ENCODE results near the gene COL11A2.
"Not testable (repeated sequence)": the region's sequence is repeated elsewhere in the genome, so short reads cannot be mapped to it uniquely, and the experiment has no call there.

The COL11A2 gene

DNA sequence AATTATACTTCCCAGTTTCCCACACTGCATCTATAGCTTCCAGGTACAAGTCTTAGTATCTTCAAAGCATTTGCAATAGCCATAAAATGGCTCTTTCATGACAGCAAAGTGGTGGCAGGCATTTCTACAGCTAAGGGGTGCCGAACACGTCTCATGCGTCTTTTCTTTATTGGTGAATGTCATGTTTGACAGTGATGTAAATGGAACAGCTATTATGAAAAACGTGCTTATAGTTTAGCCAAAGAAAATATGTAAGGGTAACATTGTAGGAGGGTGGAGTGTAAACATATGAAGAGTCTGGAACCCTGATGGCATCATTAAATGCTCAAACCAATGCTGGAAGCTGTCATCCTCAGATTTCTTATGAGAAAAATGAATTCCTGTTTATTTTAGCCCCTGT is 37.9 kb downstream of the COL11A2 start:
- no peak overlapping the region for H3K4me3 ChIP-seq (ENCODE audit: low read depth, low read length)
- in situ Hi-C loops (cut with HindIII; ENCODE audit: low sequenced_read_pairs): no loop called here
- DNase-seq (ENCODE audit: low read depth, low spot score): no peak
- TF ChIP-seq, protein P1, sequence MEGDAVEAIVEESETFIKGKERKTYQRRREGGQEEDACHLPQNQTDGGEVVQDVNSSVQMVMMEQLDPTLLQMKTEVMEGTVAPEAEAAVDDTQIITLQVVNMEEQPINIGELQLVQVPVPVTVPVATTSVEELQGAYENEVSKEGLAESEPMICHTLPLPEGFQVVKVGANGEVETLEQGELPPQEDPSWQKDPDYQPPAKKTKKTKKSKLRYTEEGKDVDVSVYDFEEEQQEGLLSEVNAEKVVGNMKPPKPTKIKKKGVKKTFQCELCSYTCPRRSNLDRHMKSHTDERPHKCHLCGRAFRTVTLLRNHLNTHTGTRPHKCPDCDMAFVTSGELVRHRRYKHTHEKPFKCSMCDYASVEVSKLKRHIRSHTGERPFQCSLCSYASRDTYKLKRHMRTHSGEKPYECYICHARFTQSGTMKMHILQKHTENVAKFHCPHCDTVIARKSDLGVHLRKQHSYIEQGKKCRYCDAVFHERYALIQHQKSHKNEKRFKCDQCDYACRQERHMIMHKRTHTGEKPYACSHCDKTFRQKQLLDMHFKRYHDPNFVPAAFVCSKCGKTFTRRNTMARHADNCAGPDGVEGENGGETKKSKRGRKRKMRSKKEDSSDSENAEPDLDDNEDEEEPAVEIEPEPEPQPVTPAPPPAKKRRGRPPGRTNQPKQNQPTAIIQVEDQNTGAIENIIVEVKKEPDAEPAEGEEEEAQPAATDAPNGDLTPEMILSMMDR (IDR thresholded peaks at IDR 0.05; ENCODE audit: low read depth, low read length): no peak

DNA sequence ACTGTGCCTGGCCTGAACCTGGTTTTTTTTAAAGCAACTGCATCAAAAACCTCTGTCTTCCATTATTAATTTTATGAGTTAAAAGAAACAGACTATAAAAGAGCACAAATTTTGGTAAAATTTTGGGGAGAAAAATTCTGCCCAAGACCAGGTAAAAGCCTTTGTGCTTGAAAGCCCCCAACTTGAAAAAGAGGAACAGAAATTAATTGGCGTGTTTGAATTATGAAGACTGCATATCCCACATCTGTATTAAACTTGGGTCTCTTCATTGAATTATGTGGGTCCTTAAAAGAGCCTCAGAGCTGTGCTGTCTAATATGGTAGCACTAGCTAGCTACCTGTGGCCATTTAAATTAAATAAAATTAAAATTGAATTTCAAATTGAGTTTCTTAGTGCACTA is 41.2 kb downstream of the COL11A2 start:
- TF ChIP-seq, protein P1 (IDR thresholded peaks at IDR 0.05; ENCODE audit: low read depth, low read length): no peak
- in situ Hi-C loops (cut with HindIII; ENCODE audit: low sequenced_read_pairs): no loop called here
- no peak for DNase-seq (ENCODE audit: low read depth, low spot score)
- H3K4me3 ChIP-seq (ENCODE audit: low read depth, low read length): no peak overlapping the region

DNA sequence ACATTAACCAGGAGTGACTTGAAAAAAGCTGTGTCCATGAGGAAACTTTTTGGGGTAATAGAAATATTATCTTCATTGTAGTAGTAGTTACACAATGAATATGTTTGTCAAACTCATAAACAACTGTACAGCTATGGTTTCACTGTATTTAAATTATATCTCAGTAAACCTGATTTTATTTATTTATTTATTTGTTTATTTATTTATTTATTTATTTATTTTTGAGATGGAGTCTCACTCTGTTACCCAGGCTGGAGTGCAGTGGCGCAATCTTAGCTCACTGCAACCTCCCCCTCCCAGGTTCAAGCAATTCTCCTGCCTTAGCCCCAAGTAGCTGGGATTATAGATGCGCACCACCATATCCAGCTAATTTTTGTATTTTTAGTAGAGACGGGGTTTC is 41.7 kb downstream of the COL11A2 start:
- DNase-seq (ENCODE audit: low read depth, low spot score); in situ Hi-C loops (cut with HindIII; ENCODE audit: low sequenced_read_pairs): not testable (repeated sequence)

DNA sequence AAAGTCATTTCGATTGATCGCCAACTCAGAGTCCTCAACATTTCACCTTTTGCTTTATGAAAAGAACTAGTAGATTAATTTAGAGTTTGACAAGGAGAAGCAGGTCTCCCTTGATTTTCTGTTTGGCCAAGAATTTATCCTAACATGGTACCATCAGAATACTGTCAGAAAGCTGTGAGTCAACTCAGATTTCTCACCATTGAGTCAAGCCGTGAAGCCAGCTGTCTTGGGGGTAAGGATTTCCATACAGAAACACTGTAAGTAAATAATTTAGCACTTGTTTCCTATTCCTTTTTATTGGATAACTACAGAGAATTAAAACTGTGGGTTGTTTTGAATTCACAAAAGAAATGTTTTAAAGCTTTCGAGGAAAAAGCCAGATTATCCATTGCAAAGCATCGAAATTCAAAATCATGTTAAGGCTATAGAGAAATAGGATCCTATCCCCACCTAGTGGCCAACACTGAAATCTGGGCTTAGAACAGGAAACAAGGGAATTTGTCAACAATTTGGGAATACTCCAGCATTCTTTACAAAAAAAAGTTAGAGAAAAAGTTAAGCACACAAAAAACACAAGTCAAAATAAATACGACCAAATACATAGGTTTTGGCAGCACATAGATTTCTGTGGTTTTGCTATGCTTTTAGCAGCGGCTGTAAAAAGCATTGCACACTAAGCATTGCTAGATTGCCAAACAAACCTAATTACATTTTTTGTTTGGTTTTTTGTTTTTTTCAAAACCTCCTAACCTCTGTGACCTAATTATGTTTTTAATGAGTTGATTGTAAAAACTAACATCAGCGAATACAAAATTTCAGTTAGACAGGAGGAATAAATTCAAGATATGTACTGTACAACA is 44.2 kb downstream of the COL11A2 start:
- peak; percentile 51 for DNase-seq (ENCODE audit: low read depth, low spot score)
- TF ChIP-seq, protein P1 (IDR thresholded peaks at IDR 0.05; ENCODE audit: low read depth, low read length): peak; percentile 85
- no peak overlapping the region for H3K4me3 ChIP-seq (ENCODE audit: low read depth, low read length)
- in situ Hi-C loops (cut with HindIII; ENCODE audit: low sequenced_read_pairs): no loop called here

More for the DNA sequence above, 41.7 kb downstream of the COL11A2 start:
- H3K4me3 ChIP-seq (ENCODE audit: low read depth, low read length): not testable (repeated sequence)

DNA sequence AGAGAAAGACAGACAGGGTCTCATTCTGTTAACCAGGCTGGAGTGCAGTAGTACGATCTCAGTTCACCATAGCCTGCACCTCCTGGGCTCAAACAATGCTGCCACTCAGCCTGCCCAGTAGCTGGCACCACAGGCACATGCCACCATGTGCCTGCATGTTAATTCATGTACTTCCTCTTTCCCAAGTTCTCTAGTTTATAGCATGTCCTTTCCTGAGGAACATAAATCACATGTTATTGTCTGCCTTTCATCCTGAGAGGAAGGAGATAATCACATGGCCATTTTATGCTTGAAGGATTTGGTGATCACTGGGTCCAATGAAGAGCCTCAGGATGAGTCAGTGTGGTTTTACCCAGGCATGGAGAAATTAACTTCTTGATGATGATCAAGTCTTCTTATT is 47.9 kb downstream of the COL11A2 start:
- H3K4me3 ChIP-seq (ENCODE audit: low read depth, low read length): no peak overlapping the region
- DNase-seq (ENCODE audit: low read depth, low spot score): no peak
- TF ChIP-seq, protein P1 (IDR thresholded peaks at IDR 0.05; ENCODE audit: low read depth, low read length): no peak
- in situ Hi-C loops (cut with HindIII; ENCODE audit: low sequenced_read_pairs): no loop called here

DNA sequence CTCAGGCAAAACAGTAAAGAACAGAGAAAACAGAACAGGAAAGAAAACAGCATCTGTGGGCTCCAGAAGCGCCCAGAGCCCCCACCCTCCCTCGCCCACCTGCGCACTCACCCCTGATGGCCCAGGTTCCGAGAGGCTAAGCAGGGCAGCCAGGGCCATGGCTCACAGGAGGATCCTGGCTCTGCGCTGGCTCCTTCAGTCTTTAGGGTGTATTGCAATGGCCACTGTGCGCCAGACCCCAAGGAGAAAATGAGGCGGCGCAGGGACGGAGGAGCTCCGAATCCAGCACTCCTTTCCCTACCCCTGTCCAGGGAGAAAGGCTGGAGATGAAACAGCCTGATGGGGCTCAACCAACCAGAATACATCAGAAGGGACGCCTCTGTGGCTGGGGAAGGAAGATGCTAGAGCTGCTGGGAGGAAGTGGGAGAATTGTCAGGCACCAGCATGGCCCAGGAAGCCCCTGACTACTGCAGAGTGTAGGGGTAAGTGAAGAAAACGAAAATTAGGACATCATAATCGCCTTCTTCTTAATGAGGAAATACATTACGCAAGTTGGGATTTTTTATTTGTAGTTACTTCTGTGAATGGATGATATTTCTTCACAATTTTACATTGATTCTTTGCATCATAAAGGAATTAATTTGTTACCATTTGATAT is 49.0 kb downstream of the COL11A2 start:
- H3K4me3 ChIP-seq (ENCODE audit: low read depth, low read length): no peak overlapping the region
- DNase-seq (ENCODE audit: low read depth, low spot score): no peak
- TF ChIP-seq, protein P1 (IDR thresholded peaks at IDR 0.05; ENCODE audit: low read depth, low read length): peak; percentile 16
- in situ Hi-C loops (cut with HindIII; ENCODE audit: low sequenced_read_pairs): no loop called here

DNA sequence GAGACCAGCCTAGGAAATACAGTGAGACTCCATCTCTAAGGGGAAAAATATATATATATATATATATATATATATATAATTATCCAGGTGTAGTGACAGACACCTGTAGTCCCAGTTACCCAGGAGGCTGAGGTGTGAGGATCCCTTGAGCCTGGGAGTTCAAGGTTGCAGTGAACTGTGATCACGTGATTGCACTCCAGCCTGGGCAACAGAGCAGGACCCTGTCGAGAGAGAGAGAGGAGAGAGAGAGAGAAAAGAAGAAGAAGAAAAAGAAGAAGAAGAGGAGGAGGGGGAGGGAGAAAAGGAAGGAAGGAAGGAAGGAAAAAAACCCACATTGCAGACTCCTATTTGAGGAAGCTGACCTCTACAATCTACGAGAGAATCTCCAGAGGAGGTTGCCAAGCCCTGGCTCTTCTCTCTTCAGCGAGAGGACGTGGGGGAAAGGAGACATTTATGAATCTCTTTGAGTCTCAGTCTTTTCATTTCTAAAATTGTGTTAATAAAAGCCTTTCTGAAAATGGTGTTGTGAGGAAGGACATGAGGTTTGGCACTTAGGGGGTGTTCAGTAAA is 49.7 kb downstream of the COL11A2 start:
- in situ Hi-C loops (cut with HindIII; ENCODE audit: low sequenced_read_pairs): no loop called here
- no peak overlapping the region for H3K4me3 ChIP-seq (ENCODE audit: low read depth, low read length)
- TF ChIP-seq, protein P1 (IDR thresholded peaks at IDR 0.05; ENCODE audit: low read depth, low read length): no peak
- no peak for DNase-seq (ENCODE audit: low read depth, low spot score)
